AG09309 (cell line): ENCODE data around the gene ID4.

ENCODE experiments used
- DNase-seq: peaks from one replicate; pipeline ENCODE4 v3.0.0-alpha.2; 2010; ENCODE audit warnings: low read depth
- H3K4me3 ChIP-seq: 2 replicates; pipeline ENCODE4 v1.5.1; 2011; ENCODE audit warnings: mild to moderate bottlenecking, low read depth, low read length, moderate library complexity; ENCODE audit not compliant: control insufficient read depth
- CTCF ChIP-seq: IDR thresholded peaks from 2 replicates; pipeline ENCODE4 v1.5.1; 2011; ENCODE audit warnings: mild to moderate bottlenecking, low read depth, low read length, inconsistent platforms; ENCODE audit not compliant: insufficient read depth, control insufficient read depth; ENCODE audit errors: missing control alignments

Gene ID4

GRCh38 chr6:19838442-19839236 lies 1.5 kb downstream of the ID4 start:
- no peak for TF ChIP-seq CTCF
- DNase-seq, result no peak
- H3K4me3 ChIP-seq, result peak overlapping the region; percentile 94

GRCh38 chr6:19839237-19839546 lies 2.0 kb downstream of the ID4 start:
- H3K4me3 ChIP-seq, result peak overlapping the region; percentile 94
- no peak for DNase-seq
- TF ChIP-seq CTCF, result no peak

- no peak for TF ChIP-seq CTCF
- DNase-seq, result no peak
- H3K4me3 ChIP-seq, result no peak overlapping the region; the same call in 1 of the 2 replicates
Measured at GRCh38 chr6:19839788-19840187, 2.6 kb downstream of the ID4 start.

- TF ChIP-seq CTCF, result no peak
- no peak overlapping the region for H3K4me3 ChIP-seq
- no peak for DNase-seq
Measured at GRCh38 chr6:19841181-19841580, 4.0 kb downstream of the ID4 start.

- TF ChIP-seq CTCF, result no peak
- DNase-seq, result no peak
- no peak overlapping the region for H3K4me3 ChIP-seq
Measured at GRCh38 chr6:19842030-19842615, 5.0 kb downstream of the ID4 start.

- no peak for TF ChIP-seq CTCF
- no peak overlapping the region for H3K4me3 ChIP-seq
- DNase-seq, result no peak
Measured at GRCh38 chr6:19844689-19845088, 7.5 kb downstream of the ID4 start.
